Measurements from ENCODE around the gene KRT32.

Gene KRT32

DNA sequence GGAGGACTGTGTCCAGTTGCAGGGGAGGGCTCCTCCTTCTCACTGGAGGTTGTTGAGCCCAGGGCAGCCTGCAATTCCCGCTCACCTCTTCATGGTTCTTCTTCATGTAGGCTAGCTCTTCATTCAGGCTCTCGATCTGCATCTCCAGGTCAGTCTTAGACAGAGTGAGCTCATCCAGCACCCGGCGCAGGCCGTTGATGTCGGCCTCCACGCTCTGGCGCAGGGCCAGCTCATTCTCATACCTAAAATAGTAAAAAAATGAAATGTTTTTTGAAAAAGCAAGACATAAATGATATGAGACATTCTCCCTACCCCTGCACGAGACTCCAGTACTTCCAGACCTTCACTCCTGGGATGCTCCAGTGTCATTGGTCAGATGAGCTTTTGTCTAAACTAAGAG lies 36.0 kb upstream of the KRT32 start:
- no peaks in the 10 kb centered on the region for H3K9me3 ChIP-seq (ENCODE audit: control insufficient read depth, low read length)
- TF ChIP-seq CTCF (IDR thresholded peaks at IDR 0.05) = no peak
- H3K4me3 ChIP-seq (ENCODE audit: low read depth, low read length) = no peak overlapping the region
- H3K27ac ChIP-seq = no peak overlapping the region
- no peak overlapping the region for H3K4me2 ChIP-seq (ENCODE audit: low read length)
- no peaks in the 10 kb centered on the region for H3K4me1 ChIP-seq
- no peak overlapping the region for H2AFZ ChIP-seq
- H3K36me3 ChIP-seq (ENCODE audit: control insufficient read depth, insufficient read depth, low read length) = no peaks in the 10 kb centered on the region
- no peaks in the 10 kb centered on the region for H3K27me3 ChIP-seq (ENCODE audit: control insufficient read depth, insufficient read depth, low read length)
- no peak overlapping the region for H3K9ac ChIP-seq
- H3K79me2 ChIP-seq = no peaks in the 10 kb centered on the region

DNA sequence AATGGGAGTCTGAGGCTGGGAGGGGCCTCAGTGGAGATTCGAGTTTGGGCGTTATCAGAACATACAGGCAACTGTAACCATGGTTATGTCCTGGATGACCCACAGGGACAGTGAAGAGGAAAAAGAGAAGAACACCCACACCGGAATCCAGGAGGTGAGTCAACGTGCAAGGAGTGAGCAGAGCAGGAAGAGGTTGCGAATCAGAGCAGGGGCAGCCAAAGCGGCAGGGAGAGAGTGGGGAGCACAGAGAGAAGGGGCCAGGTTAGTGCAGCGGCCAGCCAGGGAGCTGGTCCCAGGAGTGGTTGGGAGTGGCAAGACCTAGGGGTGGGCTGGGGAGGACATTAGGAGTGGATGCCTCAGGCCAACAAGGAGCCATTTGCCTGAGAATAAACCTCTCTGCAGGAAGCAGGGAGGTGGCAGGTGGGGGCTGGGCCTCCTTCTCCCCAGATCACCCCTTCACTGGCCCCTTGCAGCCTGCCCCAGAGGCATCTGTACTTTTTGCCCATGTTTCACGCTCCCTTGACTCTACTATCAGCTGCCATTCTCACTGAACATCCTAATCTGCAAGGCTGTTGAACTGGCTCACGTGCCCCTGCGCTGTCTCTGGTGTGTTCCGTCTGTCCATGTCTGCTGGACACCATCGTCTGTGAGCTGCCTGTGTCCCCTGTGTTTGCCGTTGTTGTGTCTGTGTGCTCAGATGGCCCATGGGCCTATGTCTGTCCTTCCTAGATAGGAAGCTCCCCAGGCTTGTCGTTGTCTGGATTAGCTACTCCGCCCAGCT lies 33.1 kb upstream of the KRT32 start:
- Histone ChIP-seq H3K4me3 (ENCODE audit: low read depth, low read length) (no peak overlapping the region), H3K79me2 (no peaks in the 10 kb centered on the region), H3K9me3 (ENCODE audit: control insufficient read depth, low read length) (no peaks in the 10 kb centered on the region), H3K9ac (no peak overlapping the region), H3K27ac (no peak overlapping the region), H3K4me2 (ENCODE audit: low read length) (no peak overlapping the region), H3K27me3 (ENCODE audit: control insufficient read depth, insufficient read depth, low read length) (no peaks in the 10 kb centered on the region), H3K4me1 (no peaks in the 10 kb centered on the region), H2AFZ (no peak overlapping the region), H3K36me3 (ENCODE audit: control insufficient read depth, insufficient read depth, low read length) (no peaks in the 10 kb centered on the region)
- TF ChIP-seq CTCF (IDR thresholded peaks at IDR 0.05) = no peak

- Histone ChIP-seq H3K36me3 (ENCODE audit: control insufficient read depth, insufficient read depth, low read length) (no peaks in the 10 kb centered on the region), H3K4me3 (ENCODE audit: low read depth, low read length) (no peak overlapping the region), H3K9me3 (ENCODE audit: control insufficient read depth, low read length) (no peaks in the 10 kb centered on the region), H3K27me3 (ENCODE audit: control insufficient read depth, insufficient read depth, low read length) (no peaks in the 10 kb centered on the region), H3K4me1 (no peaks in the 10 kb centered on the region), H3K4me2 (ENCODE audit: low read length) (no peak overlapping the region), H3K9ac (no peak overlapping the region), H2AFZ (no peak overlapping the region), H3K79me2 (no peaks in the 10 kb centered on the region), H3K27ac (no peak overlapping the region)
- no peak for TF ChIP-seq CTCF (IDR thresholded peaks at IDR 0.05)
These were observed 32.5 kb upstream of the KRT32 start for GRCh38 chr17:41499714-41500113.

DNA sequence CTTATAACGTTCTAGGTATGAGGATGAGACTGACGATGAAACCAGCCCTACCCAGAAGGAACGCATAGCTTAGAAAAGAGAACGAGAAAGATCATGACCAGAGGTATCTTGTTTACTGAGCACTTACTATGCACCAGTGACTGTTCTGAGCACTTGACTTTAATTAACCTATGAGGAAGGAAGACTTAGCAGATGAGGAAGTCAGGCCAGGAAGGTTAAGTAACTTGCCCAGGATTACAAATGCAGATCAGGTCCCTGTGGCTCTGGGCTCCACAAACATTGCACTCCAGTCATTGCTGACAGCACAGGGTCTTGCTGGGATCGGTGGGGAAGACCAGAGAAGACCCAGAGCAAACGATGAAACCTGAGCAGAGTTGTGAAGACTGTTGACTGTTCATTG lies 31.1 kb upstream of the KRT32 start:
- H3K9ac ChIP-seq = no peak overlapping the region
- H2AFZ ChIP-seq = no peak overlapping the region
- H3K9me3 ChIP-seq (ENCODE audit: control insufficient read depth, low read length) = no peaks in the 10 kb centered on the region
- no peak overlapping the region for H3K27ac ChIP-seq
- H3K36me3 ChIP-seq (ENCODE audit: control insufficient read depth, insufficient read depth, low read length) = no peaks in the 10 kb centered on the region
- TF ChIP-seq CTCF (IDR thresholded peaks at IDR 0.05) = no peak
- H3K4me3 ChIP-seq (ENCODE audit: low read depth, low read length) = no peak overlapping the region
- H3K4me1 ChIP-seq = no peaks in the 10 kb centered on the region
- no peaks in the 10 kb centered on the region for H3K79me2 ChIP-seq
- no peak overlapping the region for H3K4me2 ChIP-seq (ENCODE audit: low read length)
- H3K27me3 ChIP-seq (ENCODE audit: control insufficient read depth, insufficient read depth, low read length) = no peaks in the 10 kb centered on the region
